GM12873 (cell line): Measurements from ENCODE around the gene TRIM22.

Source experiments
- TF ChIP-seq, protein P1 (sequence below): IDR thresholded peaks from 2 replicates; pipeline ENCODE4 v1.5.1; 2012; ENCODE audit warnings: low read depth, mild to moderate bottlenecking, moderate library complexity, low read length, control low read depth; ENCODE audit not compliant: insufficient read depth; ENCODE audit errors: missing control alignments

Gene TRIM22

GRCh38 chr11:5696210-5696609 is 6.6 kb downstream of the TRIM22 start:
- TF ChIP-seq, protein P1, sequence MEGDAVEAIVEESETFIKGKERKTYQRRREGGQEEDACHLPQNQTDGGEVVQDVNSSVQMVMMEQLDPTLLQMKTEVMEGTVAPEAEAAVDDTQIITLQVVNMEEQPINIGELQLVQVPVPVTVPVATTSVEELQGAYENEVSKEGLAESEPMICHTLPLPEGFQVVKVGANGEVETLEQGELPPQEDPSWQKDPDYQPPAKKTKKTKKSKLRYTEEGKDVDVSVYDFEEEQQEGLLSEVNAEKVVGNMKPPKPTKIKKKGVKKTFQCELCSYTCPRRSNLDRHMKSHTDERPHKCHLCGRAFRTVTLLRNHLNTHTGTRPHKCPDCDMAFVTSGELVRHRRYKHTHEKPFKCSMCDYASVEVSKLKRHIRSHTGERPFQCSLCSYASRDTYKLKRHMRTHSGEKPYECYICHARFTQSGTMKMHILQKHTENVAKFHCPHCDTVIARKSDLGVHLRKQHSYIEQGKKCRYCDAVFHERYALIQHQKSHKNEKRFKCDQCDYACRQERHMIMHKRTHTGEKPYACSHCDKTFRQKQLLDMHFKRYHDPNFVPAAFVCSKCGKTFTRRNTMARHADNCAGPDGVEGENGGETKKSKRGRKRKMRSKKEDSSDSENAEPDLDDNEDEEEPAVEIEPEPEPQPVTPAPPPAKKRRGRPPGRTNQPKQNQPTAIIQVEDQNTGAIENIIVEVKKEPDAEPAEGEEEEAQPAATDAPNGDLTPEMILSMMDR, result no peak

DNA sequence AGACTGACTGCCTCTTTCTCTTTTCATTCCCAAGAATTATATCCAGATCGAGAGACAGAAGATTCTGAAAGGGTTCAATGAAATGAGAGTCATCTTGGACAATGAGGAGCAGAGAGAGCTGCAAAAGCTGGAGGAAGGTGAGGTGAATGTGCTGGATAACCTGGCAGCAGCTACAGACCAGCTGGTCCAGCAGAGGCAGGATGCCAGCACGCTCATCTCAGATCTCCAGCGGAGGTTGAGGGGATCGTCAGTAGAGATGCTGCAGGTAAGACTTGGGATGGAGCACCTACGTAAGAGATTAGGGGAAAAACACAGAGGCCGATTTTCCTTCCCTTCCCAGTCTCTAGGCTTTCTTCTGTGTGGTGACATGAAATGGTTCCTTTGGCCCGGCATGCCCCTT is 8.7 kb downstream of the TRIM22 start:
- TF ChIP-seq, protein P1, result no peak

DNA sequence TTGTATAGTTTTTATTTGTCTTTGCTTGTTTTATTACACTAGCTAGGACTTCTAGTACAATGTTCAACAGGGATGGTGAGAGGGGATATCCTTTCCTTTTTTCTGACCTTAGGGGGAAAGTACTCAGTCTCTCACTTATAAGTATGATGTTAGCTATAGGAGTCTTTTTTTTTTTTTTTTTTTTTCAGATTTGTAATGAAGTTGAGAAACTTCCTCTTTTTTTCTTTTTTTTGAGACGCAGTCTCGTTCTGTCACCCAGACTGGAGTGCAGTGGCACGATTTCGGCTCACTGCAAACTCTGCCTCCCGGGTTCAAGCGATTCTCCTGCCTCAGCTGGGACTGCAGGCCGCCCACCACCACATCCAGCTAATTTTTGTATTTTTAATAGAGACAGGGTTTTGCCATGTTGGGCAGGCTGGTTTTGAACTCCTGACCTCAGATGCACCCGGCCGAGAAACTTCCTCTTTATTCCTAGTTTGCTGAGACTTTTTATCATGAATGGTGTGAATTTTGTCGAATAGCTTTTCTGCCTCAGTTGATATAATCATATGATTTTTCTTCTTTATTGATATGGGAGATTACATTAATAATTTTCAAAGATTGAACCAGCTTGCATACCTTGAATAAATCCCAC is 10.9 kb downstream of the TRIM22 start:
- TF ChIP-seq, protein P1, result no peak

DNA sequence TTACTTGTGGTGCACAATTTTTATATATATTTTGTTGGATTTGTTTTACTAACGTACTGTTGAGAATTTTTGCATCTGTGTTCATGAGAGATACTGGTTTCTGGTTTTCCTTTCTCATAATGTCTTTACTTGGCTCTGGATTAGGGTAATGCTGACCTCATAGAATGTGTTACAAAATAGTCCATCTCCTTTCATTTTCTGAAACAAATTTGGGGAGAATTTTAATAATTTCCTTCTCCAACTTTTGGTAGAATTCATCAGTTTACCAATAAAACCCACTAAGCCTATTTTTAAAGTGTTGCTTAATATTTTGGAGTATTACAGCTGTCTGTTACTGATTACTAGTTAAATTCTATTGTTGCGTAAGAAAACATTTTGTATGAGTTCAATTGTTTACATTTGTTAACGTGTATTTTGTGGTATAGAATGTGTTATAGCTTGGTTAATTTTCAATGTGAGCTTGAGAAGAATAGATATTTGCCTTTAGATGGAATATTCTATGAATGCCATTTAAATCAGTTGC is 11.5 kb downstream of the TRIM22 start:
- TF ChIP-seq, protein P1, result no peak

- TF ChIP-seq, protein P1, result no peak
Measured at GRCh38 chr11:5703741-5704536, 14.3 kb downstream of the TRIM22 start.

- TF ChIP-seq, protein P1, result no peak
Measured at GRCh38 chr11:5705688-5706087, 16.1 kb downstream of the TRIM22 start.

DNA sequence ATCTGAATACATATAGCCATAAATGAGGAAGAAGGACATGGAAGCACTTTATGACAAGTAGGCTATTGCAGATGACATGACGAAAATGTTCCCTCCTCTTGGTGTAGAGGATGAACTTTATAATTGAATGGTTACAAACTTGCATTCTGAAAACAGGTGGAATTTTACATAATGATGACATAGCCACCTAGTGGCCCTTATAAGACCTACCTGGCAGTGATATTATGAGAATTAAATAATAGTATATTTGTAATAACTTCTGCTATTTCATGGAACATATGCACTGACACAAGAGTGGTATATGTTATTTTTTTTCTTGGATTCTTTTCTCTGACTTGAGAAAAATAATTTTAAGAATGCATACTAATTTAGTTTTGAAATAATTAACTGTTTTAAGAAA is 22.9 kb downstream of the TRIM22 start:
- TF ChIP-seq, protein P1, result peak; percentile 38
